Occipital lobe (tissue), 2 donors: ENCODE data around the gene SFRP5. TPM values are rescaled to one million over a fixed set of nuclear protein-coding genes. Genes with fewer than 3 reads are reported as not detected.

ENCODE experiments used
- DNase-seq: peaks from one replicate; lab custom pipeline; 2025; lab: John Stamatoyannopoulos, UW
- total RNA-seq: library from RNA; depleted of rRNA; stranded (reverse); fragments of >200 nt; gene quantifications from one replicate; pipeline ENCODE4 v1.2.3, GENCODE V29; 2014

Gene SFRP5
- total RNA-seq, 1 donor from 2014 or later: 0.62 TPM

GRCh38 chr10:97785731-97786130, 13.9 kb upstream of the SFRP5 start:
- DNase-seq: no peak

GRCh38 chr10:97785231-97785630, 13.4 kb upstream of the SFRP5 start:
- DNase-seq: no peak

GRCh38 chr10:97784200-97784810, 12.5 kb upstream of the SFRP5 start:
- no peak for DNase-seq

DNA sequence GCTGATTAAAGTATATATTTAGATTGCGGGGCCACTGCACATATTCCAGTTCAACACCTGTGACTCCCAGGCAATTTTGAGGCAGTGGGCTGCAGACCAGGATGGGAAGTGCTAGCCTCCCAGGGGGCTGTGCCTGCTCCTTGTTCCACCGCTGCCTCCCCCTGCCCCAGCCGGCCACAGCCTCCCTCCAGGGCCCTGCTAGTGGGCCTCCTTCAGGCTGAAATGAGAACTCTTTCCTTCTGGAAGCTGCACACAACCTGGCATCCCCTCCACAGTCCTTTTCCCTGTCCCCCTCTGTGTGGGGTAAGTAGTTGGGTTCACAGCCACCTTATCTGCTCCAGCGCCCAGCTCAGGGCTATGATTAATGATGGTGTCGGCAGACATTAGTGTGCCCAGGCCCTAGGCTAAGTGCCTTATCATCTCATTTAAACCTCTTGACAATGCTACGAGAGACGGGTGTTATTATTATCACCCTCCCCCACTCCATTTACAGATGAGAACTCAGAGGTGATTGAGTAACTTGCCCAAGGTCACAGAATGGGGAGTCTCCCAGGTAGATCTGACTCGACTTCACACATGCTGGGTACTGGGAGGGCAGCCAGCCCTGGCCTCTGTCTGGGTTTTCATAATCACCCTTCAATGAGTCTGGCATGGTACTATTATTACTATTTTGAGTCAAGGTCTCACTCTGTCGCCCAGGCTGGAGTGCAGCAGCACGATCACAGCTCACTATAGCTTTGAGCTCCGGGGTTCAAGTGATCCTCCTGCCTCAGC, 10.8 kb upstream of the SFRP5 start:
- DNase-seq: no peak

DNA sequence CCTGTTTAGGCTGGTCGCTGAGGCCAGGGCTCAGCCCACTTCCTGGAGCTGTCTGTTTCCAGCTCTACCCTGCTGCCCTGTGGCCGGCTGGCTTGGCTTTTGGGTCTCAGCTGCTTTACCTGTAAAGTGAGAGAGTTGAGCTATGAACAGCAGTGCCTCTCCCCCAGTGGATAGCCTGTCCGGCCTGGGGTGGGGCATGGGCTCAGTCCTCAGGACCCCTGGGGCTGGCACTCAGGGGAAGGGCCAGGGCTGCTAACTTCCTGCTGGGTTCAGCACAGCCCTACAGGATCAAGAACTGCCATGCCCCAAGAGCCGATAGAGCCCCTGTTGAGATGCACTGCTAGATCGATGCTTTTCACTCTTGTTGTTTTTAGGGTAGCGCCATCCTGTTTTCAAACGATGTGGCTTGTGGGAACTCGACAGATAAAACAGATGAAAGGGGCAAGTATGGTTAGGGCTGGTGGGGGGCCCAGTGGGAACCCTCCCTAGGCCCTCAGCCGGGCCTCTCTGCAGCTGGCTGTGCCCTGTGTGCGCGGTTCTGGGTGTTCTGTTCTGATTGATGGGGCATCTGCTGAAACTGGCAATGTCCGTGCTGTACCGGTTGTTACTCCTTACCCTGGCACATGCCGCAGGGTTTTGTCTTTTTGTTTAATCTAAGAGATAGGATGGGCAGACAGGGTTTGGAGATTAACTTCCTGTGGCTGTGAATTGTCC, 10.0 kb upstream of the SFRP5 start:
- DNase-seq: no peak

GRCh38 chr10:97780841-97781617, 9.2 kb upstream of the SFRP5 start:
- DNase-seq: no peak

DNA sequence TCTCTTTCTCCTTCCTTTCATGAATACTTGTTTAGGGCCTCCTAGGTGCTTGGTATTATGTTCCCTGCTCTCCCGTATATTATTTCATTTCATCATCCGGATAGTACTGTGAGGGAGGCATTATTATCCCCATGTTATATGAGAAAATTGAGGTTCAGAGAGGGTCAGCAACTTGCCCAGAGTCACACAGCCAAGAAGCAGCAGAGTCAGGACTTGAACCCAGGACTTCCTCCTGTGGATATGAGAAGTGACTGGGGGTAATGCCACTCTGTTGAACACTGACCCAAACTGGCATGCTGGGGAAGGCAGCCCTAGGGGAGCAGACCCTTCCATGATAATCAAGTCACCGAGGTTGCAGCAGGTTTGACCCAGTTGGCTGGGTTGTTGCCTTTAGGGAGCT, 8.2 kb upstream of the SFRP5 start:
- no peak for DNase-seq

DNA sequence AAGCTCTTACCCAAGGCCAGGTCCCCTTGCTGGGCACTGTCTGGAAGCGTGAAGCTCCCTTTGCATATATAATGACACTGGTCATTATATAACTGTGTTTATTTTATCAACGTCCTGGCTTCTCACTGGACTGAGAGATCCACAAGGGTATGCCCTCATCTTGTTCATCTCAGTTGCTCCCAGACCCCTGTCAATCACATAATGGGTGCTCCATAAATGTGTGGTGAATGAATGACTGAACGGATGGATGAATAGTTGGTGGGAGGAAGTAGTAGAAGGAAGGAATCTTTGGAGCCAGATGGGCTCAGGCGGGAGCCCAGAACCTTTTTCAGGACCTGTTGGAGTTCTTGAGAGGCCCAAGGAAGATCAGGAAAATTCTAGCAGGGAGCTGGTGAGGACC, 7.7 kb upstream of the SFRP5 start:
- no peak for DNase-seq

DNA sequence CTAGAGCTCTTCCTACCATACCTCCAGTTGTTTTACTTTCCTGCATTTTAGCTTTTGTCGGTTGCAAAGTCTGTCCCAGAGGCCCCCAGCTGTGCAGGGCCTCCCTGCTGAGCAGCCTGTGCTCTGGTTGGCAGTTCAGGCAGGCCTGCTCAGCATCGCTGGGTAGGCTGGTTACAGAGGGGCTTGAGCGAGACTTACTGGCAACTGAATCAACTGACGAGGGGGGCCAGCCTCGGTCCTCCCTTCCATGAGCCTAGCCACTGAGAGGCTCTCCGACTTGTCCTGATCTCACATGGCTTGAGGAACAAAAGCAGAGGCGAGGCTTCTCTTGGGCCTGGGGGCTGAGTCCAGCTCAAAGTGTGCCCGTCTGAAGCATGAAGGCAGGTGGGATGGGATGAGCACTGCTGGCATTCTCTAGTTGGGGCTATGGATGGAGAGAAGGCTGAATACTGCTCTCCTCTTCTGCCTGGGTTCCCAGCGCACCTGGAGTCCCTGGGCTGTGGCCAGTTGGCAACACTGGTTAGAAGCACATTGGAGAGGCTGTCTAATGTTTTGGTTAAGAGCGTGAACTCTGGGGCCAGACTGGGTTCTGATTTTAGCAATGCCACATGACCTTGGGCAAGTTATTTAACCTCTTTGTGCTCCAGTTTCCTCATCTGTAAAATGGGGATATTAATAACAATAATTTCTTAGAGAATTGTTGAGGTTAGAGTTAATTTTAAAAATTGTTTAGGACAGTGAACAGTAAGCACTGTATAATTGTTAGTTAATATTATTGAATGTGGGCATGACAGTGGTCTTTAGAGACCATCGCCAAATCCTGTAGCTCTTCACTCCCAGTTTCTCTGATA, 6.9 kb upstream of the SFRP5 start:
- no peak for DNase-seq

DNA sequence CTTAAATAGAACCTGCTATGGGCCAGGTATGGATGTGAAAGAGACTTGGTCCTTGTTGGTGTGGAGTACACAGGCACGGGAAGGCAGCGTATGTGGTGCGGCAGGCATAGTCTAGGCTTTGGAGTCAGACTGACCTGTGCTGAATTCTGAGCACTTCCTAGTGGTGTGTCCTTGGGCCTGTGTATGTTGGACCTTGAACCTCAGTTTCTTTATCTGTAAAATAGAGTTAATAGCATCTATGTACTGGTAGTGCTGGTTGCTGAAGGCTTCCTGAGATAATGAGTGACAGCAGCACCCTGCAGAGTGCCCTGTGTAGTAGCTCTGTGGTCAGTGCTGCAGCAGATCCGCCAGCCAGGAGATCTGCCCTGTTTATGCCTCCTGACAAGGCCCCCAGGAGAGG, 5.3 kb upstream of the SFRP5 start:
- DNase-seq: no peak

- no peak for DNase-seq
Observed at GRCh38 chr10:97774811-97775294, 3.1 kb upstream of the SFRP5 start.

GRCh38 chr10:97773096-97773495, 1.3 kb upstream of the SFRP5 start:
- no peak for DNase-seq

- no peak for DNase-seq
Observed at GRCh38 chr10:97771055-97771891, 526 bp downstream of the SFRP5 start.

GRCh38 chr10:97770255-97770654, 1.5 kb downstream of the SFRP5 start:
- DNase-seq: no peak

GRCh38 chr10:97768322-97769315, 3.2 kb downstream of the SFRP5 start:
- DNase-seq: no peak

- no peak for DNase-seq
Observed at GRCh38 chr10:97766996-97767924, 4.5 kb downstream of the SFRP5 start.

GRCh38 chr10:97766106-97766810, 5.5 kb downstream of the SFRP5 start:
- no peak for DNase-seq
